ENCODE data around the gene MYG1. TPM values are rescaled to one million over a fixed set of nuclear protein-coding genes. Genes with fewer than 3 reads are reported as not detected.

The MYG1 gene
- total RNA-seq, 4 donors from 2014 or later = 43.4 to 51.0 (median 46.0) TPM

DNA sequence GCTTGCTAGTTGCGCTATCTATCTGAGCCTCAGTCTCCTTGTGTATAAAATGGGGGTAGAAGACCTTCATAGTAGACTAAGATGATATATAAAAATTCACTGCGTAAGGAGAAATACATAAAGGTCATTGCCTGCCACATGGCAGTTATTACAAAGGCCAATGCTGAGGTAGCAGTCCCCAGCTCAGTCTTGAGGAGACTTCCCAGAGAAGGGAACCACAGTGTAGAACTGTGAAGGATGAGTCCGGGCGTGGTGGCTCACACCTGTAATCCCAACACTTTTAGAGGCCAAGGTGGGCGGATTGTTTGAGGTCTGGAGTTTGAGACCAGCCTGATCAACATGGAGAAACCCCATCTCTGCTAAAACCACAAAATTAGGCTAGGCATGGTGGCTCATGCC is 53.8 kb downstream of the MYG1 start:
- Histone ChIP-seq H3K27me3 (no peaks in the 10 kb centered on the region), H3K4me3 (no peak overlapping the region), H3K4me1 (no peaks in the 10 kb centered on the region), H3K27ac (no peak overlapping the region), H3K36me3 (no peaks in the 10 kb centered on the region), H3K9me3 (no peaks in the 10 kb centered on the region)
- TF ChIP-seq, protein P1, sequence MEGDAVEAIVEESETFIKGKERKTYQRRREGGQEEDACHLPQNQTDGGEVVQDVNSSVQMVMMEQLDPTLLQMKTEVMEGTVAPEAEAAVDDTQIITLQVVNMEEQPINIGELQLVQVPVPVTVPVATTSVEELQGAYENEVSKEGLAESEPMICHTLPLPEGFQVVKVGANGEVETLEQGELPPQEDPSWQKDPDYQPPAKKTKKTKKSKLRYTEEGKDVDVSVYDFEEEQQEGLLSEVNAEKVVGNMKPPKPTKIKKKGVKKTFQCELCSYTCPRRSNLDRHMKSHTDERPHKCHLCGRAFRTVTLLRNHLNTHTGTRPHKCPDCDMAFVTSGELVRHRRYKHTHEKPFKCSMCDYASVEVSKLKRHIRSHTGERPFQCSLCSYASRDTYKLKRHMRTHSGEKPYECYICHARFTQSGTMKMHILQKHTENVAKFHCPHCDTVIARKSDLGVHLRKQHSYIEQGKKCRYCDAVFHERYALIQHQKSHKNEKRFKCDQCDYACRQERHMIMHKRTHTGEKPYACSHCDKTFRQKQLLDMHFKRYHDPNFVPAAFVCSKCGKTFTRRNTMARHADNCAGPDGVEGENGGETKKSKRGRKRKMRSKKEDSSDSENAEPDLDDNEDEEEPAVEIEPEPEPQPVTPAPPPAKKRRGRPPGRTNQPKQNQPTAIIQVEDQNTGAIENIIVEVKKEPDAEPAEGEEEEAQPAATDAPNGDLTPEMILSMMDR (IDR thresholded peaks at IDR 0.05 in 4 of 5, conservative IDR thresholded peaks at IDR 0.05 in 1 of 5) = no peak
- TF ChIP-seq POLR2A (IDR thresholded peaks at IDR 0.05) = no peak
- DNase-seq (no peak), ATAC-seq (no peak)
- in situ Hi-C loops (cut with MboI; ENCODE audit: low sequenced_read_pairs in 4 of 4) = loop anchor here in 2 of 4 donors (5.0 to 10.0 kb wide), 2 partner anchors 69 to 162 kb away; partner anchors contain the start of gene AMHR2 (in 1 of the 2)
- intact Hi-C loops (cut with DNase I; ENCODE audit: low total_unique reads) = loop anchor here (2.0 kb wide), 1 partner anchor 28 kb away; the partner anchor contains the start of gene SP1

- no peak for DNase-seq
- H3K9me3 ChIP-seq = no peaks in the 10 kb centered on the region
- H3K36me3 ChIP-seq = no peaks in the 10 kb centered on the region
- H3K4me1 ChIP-seq = no peaks in the 10 kb centered on the region
- no peak overlapping the region for H3K27ac ChIP-seq
- H3K4me3 ChIP-seq = no peak overlapping the region
- H3K27me3 ChIP-seq = no peaks in the 10 kb centered on the region
- ATAC-seq = no peak
- intact Hi-C loops (cut with DNase I; ENCODE audit: low total_unique reads) = no loop called here
- in situ Hi-C loops (cut with MboI; ENCODE audit: low sequenced_read_pairs in 4 of 4) = loop anchor here (5.0 to 10.0 kb wide), 2 partner anchors 67 to 160 kb away; partner anchors contain the start of gene AMHR2 (in 3 of the 4)
- TF ChIP-seq POLR2A (IDR thresholded peaks at IDR 0.05) = no peak
- TF ChIP-seq, protein P1 (IDR thresholded peaks at IDR 0.05 in 4 of 5, conservative IDR thresholded peaks at IDR 0.05 in 1 of 5) = no peak
Observed at GRCh38 chr12:53355121-53355520, 55.6 kb downstream of the MYG1 start.

Other genes starting within 250 kb of the MYG1 start
- 100 to 1,000 TPM in 1 of 4 donors, 10 to 100 TPM in 3; 74.4 to 114 (median 91.9) TPM for gene TNS2, start 249.6 kb upstream of the MYG1 start, total RNA-seq
- gene SPRYD3, start 220.3 kb upstream of the MYG1 start, total RNA-seq = 10 to 100 TPM; 15.9 to 29.5 (median 25.5) TPM
- 100 to 1,000 TPM in 1 of 4 donors, 10 to 100 TPM in 3; 67.3 to 143 (median 77.4) TPM for gene IGFBP6, start 202.0 kb upstream of the MYG1 start, total RNA-seq
- gene SOAT2, start 196.2 kb upstream of the MYG1 start, total RNA-seq = not detected
- gene ZNF740, start 119.0 kb upstream of the MYG1 start, total RNA-seq = 1 to 10 TPM; 4.1 to 7.4 (median 5.0) TPM
- 10 to 100 TPM in 1 of 4 donors, 1 to 10 TPM in 2, under 1 TPM in 1; 0.68 to 14.9 (median 1.9) TPM for gene CSAD, start 118.8 kb upstream of the MYG1 start, total RNA-seq
- under 1 TPM in 2 of 4 donors, not detected in 2; 0.73 to 0.81 TPM for gene ITGB7, start 92.4 kb upstream of the MYG1 start, total RNA-seq
- gene RARG, start 67.5 kb upstream of the MYG1 start, total RNA-seq = 1 to 10 TPM; 4.2 to 5.8 (median 4.9) TPM
- under 1 TPM in 3 of 4 donors, not detected in 1; 0.20 to 0.44 (median 0.24) TPM for gene ESPL1, start 31.4 kb upstream of the MYG1 start, total RNA-seq
- 100 to 1,000 TPM; 341 to 464 (median 358) TPM for gene PFDN5, start 4.2 kb upstream of the MYG1 start, total RNA-seq
- gene AAAS, start 21.9 kb downstream of the MYG1 start, total RNA-seq = 10 to 100 TPM; 30.5 to 47.9 (median 38.5) TPM
- gene SP7, start 36.7 kb downstream of the MYG1 start, total RNA-seq = not detected
- 10 to 100 TPM; 44.9 to 61.9 (median 48.0) TPM for gene SP1, start 80.5 kb downstream of the MYG1 start, total RNA-seq
- 1 to 10 TPM in 2 of 4 donors, not detected in 2; 1.0 to 1.4 TPM for gene AMHR2, start 124.2 kb downstream of the MYG1 start, total RNA-seq
- 10 to 100 TPM; 40.3 to 90.4 (median 74.2) TPM for gene PRR13, start 142.0 kb downstream of the MYG1 start, total RNA-seq
- gene PCBP2, start 152.4 kb downstream of the MYG1 start, total RNA-seq = 100 to 1,000 TPM; 113 to 257 (median 191) TPM
- gene MAP3K12, start 199.8 kb downstream of the MYG1 start, total RNA-seq = 1 to 10 TPM; 1.1 to 9.9 (median 3.8) TPM
- gene TARBP2, start 201.6 kb downstream of the MYG1 start, total RNA-seq = 10 to 100 TPM in 2 of 4 donors, 1 to 10 TPM in 2; 6.8 to 17.4 (median 11.6) TPM
- not detected for gene NPFF, start 207.8 kb downstream of the MYG1 start, total RNA-seq

All from gastrocnemius medialis (tissue), 4 donors.